ENCODE measurements around the gene EWSR1.
A peak's percentile ranks its signal among the peaks of the same experiment; 100 is the strongest.

The EWSR1 gene

DNA sequence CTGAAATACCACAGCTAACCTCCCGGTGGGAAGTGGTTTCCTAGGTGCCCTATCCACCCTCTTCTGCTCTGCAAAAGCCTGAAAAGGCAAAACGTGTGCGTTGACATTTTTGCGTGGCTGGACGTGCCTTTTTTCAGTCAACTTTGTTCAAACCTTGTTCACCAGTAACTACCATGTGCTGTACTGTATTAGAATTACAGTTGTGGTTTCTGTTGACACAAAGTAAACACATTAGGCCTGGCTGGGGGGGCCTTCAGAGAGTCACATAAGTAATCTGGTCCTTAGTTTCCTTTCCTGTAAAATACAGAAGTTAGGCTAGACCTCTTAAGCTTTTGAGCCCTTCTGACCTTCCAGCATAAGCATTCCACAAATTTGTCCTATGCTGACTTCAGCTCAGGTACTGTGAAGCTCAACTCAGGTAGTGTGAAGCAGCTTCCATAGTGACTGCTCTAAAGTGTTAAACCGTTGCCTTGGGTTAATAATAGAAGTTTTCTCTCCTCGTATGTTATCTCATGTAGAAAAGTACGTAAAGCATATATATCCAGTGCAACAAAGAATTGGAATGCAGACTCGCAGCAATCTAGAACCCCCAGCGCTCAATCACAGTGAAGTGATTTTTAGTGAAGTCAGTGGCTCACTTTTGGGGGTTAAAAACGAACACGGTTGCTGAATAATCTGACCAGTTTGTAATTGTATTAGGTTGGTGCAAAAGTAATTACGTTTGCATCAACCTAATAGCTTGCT lies 1.8 kb downstream of the EWSR1 start:
- DNase-seq = no peak

DNA sequence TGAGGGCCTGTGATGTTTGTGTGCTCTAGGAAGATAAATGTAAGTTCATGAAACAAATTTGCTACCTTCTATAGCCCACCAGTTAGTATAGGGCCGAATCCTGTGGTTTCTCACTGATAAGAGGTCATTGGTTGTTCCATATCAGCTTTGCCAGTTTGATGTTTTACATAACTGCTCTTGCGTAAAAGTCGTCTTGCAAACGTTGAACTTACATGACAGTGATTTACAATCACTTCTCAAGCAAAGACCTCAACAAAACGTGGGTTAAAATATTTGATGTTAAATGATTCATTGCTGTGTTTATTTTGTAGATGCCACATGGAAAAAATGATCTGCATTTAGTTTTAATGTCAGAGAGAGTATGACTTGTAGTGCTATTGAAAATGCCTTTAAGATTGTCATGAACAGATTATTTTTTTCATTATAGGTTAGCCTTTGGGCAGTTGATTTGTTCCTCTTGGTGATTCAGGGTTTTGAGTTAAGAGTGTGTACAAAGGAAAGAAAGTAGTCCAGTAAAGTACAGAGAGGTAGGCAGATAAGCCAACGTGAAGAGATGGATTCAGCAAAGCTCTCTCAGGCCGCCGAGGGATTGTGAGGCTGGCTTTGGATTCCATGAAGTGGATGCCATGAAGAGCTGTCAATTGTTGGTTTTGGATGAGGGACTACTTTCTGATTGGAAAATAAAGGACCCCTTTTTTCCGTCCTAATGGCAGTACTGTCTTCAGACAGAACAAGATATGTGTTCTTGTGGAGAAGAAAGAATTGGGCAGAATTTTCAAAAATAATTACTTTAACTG lies 2.6 kb downstream of the EWSR1 start:
- DNase-seq = peak; percentile 33

DNA sequence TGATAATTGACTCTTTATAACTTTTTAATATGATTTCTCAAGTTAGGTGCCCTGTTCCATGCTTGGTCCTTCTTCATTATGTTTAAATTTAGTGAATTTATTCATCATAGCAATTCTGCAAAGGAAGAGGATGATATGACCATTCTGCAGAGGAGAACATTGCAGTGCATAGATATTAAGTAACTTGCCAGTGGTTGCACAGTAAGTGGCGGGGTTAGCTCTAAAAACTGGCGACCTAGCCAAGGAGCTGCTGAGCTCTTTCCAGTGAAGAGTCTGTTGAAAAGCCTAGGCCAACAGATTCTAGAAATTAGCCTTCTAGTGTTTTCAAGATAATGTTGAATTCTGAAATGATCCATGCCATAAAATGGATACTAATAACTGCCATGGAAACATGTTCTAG lies 4.6 kb downstream of the EWSR1 start:
- no peak for DNase-seq

DNA sequence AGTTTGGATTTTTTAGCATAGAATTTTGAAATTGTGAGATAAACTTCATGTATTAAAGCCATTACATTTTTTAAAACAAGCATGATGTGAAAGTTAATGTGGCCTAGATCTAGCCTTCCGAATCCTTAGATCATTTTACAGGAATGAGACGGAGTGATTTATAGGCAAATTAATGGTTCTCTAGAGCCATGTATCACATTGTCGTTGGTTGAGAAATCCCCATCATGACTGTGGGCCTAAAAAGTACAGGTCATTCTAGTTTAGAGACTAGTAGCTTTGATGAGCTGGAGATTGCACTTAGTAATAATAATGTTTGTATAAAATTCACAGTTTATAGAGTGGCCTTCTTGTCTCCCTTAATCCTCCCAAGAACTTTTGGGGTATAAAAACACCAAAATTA lies 7.1 kb downstream of the EWSR1 start:
- DNase-seq = no peak

DNA sequence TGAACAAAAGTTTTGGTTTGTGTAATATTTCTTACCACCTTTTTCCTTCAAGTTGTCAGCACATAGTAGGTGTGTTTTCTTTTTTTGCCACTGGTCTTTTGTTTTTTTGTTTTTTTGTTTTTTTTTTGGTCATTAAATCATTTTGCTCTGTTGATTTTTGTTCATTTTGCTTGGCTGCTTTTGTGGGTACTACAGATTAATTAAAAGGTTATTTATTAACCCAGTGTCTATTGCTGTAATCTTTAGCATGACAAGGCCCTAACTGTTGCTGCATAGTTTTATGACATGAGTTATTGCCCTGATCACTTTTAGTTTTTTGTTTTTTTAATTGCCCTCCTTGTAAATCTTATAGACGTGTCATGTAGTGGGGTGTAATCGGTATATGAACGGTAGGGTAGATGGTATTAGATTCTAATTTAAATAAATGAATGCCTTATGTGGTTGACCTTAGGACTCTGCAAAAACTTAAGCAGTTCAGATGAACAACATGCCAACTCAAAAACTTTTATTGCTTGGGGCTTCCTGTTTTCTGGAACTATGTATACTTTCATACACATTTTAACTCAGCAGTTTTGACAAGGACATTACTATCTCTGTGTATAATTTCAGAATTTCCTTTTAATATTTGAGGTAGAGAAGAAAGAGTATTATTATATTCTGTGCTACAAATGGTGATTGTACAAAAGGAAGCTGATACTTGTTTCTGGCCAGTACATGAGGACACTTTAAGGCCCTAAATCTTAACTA lies 7.9 kb downstream of the EWSR1 start:
- DNase-seq = no peak

DNA sequence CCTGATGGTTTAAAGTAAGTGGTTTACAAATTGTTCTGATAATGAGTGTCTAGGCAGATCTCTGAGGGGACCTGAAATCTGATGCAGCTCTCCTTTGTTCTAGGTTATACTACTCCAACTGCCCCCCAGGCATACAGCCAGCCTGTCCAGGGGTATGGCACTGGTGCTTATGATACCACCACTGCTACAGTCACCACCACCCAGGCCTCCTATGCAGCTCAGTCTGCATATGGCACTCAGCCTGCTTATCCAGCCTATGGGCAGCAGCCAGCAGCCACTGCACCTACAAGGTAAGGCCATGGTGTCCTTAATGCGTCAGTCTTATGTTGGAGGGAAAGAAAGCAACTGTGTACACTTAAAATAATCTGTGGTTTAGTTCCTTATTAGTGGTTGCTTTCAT lies 9.9 kb downstream of the EWSR1 start:
- no peak for DNase-seq

DNA sequence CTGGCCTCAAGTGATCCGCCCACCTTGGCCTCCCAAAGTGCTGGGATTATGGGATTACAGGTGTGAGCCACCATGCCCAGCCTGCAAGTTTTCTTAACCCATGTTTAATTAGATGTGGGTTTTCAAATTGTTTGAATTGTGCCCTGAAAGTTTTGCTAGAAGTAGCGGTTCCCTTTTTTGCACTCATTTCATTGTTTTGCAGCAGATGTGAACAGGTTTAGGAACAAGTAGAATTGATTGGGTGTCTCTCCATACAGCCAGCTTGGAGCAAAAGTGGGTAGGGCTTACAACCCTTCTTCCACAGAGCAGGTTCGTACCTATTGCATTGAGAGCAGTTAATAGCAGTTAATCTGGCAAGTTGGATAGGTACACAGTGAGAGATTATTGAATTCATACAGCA lies 16.1 kb downstream of the EWSR1 start:
- DNase-seq = no peak

DNA sequence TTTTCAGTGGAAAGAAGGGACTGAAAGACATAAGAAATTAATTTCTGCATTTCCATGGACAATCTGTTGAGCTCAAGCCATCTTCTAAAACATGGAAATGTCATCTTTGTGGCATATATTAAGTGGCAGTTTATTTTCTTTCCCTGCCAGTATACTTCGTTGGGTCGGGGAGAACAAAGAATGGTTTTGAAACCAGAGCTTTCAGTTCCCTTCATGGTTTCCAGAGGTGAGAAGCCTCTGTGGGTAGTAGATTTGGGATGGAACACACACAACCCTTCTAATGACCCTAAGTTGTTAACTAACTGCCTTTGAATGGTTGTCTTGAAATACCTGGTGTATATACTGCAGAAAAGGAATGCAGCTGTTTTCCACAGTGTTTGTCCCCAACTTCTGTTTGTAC lies 20.8 kb downstream of the EWSR1 start:
- no peak for DNase-seq

DNA sequence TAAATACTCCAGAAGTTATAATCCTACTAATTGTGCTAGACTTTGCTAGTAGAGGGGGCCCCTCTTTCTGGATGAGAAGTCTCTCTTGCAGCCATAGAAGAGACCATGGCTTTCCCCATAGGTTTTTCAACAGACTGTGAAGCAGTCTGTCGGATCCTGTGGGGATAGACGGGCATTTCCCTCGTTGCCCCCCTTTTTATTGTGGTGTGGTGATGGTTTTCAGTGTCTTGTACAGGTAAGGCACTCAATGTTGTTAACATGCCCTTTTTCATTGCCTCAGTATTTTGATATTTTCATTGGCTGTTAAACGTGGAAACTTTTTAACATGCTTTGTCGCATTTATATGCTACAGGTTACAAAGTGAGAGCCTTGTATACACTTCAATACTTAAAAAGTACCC lies 22.0 kb downstream of the EWSR1 start:
- DNase-seq = no peak

DNA sequence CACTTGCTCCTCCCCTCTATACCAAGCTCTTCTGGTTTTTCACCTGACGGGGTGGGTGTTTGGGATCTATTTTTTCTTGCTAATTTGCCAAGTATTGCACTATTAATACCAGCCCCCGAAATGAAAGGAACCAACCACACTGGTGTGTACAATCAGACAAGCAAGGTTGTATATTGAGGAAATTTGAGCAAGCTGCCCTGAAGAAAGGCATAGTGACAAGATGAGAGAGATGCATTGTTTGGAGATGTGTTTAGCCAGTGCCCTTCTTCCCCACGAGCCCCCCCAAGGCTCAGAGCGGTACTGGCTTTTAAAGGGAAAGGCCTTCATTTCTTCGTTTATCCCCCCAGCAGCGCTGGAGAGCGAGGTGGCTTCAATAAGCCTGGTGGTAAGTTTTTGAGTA lies 23.1 kb downstream of the EWSR1 start:
- no peak for DNase-seq

DNA sequence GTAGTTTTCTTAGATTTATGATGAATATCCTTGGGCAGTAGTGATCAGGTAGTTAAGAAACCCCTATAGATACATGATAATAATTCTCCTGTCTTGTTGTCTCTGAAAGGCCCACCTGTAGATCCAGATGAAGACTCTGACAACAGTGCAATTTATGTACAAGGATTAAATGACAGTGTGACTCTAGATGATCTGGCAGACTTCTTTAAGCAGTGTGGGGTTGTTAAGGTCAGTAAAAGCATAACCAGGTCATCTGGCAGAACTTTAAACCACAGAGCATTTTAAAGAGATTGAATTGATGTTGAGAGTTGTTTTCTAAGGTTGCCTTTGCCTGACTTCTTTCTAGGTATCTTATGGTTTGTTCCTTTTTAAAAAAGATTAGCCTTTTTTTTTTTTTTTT lies 24.3 kb downstream of the EWSR1 start:
- no peak for DNase-seq

DNA sequence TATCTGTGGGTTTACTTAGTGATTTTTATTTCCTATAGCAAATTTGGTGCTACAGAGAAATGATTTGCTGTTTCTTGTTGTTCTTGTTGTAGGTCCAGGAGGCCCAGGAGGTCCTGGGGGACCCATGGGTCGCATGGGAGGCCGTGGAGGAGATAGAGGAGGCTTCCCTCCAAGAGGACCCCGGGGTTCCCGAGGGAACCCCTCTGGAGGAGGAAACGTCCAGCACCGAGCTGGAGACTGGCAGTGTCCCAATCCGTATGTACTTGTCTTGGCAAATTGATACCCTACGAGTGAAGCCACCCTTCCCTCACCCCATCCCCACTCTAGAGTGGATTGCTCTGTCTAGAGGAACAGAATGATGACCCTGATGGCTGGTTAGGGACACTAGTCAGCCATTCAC lies 30.6 kb downstream of the EWSR1 start:
- no peak for DNase-seq

DNA sequence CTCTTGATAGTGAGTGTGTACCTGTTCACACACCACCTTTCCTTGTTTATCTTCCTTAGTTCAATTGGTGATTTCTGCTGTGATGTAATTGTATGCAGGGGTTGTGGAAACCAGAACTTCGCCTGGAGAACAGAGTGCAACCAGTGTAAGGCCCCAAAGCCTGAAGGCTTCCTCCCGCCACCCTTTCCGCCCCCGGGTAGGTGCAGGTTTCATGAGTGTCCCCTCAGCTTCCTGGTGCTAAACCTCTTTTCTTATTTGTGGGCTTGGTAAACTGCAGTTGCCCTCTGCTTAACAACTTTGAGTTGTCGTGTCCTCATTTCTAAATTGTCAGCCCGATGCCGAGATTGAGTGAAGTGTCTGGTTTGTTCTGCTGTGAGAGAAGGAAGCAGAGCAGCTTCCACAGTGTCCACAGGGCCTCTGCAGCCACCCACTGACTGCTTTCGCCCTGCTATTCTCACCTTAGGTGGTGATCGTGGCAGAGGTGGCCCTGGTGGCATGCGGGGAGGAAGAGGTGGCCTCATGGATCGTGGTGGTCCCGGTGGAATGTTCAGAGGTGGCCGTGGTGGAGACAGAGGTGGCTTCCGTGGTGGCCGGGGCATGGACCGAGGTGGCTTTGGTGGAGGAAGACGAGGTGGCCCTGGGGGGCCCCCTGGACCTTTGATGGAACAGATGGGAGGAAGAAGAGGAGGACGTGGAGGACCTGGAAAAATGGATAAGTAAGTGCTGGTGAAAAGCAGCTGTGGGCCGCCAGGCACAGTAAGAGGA lies 31.2 kb downstream of the EWSR1 start:
- DNase-seq = no peak

DNA sequence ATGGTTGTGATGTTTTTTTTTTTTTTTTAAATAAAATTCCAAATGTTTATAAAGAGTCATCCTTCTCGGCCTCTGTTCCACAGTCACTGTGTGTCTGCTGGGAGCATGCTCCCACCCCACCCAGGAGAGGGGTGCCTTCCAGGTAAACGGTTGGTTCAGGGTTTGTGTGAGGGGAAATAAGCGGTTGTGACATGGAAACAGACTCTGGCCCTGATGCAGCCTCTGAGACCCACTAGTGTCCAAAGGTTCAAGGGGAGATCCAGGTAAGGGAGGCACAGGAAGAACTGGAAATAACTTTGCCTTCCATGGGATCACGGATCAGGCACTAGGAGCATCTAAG lies 32.4 kb downstream of the EWSR1 start:
- DNase-seq = no peak

DNA sequence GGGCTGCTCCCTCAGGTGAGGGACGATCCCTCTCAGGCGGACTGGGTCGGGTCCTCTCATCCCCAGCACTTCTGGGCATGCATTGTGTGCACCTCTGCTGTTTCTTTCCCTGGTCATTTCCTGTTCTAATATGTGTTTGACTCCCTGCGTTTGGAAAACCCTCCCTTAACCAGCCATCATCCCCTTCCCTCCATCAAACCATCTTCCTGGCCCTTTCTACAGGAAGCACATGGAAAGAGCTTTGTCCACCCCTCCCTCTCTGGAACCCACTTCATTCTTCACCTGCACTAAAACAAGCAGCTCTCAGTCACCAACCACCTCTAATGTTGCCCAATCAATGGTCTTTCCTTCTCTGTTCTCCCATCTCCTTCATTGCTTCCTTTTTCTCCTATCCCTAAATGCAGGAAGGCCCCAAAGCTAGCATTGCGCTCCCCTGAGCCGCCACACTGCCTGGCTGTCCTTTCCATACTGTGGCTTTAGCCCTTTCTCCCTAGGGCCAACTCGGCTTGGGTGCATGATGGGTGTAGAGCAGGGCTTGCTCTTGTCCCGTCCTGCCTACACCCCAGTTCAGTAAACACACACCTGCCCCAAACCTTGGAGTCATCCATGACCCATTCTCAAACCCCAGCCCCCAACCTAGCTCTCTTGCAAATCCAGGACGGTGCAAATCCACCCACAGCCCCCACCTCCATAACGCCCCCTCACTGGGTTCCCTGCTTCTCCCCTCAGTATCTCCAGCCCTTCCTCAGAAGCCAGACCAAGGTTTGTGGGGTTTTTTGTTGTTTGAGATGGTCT lies 32.9 kb downstream of the EWSR1 start:
- DNase-seq = no peak

DNA sequence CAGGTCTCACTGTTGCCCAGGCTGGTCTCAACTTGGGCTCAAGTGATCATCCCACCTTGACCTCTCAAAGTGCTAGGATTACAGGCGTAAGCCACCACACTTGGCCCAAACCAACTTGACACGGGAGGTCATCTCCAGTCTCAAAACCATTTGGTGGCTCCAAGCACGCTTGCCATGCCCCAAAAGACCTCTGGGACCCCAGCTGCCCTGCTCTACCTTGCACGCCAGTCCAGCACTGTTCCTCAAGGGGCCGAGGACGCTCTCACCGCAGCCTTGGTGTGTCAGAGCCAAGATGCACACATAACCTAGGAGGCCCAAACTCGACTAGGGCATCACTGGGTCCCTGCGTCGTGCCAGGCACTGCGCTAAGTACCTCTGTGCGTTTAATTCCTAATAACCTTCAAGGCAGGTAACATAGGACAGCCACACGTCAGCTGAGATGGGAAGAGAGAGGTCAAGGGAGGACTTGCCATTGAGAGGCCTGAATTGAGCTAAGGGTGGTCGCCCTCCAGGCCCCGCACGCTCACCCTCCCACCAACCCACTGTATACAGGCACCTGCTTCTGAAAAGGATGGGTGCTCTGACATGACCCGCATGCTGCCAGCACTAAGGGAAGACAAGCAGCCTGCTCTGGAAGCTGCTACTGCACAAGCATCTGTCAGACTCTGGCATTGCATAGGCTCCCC lies 33.8 kb downstream of the EWSR1 start:
- DNase-seq = no peak

DNA sequence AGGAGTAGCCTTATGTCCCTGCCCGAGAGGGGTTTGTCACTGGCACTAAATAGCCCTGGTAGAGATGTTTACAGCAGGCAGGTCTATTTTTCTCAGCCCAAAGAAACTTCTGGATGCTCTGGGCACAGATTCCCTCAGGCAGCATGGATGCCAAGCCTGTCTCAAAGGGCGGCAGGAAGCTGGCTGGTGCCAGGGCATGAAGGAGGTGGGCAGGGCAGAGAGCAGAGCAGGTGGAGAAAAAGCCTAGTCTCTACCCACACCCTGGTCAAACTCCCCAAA lies 34.3 kb downstream of the EWSR1 start:
- DNase-seq = no peak

DNA sequence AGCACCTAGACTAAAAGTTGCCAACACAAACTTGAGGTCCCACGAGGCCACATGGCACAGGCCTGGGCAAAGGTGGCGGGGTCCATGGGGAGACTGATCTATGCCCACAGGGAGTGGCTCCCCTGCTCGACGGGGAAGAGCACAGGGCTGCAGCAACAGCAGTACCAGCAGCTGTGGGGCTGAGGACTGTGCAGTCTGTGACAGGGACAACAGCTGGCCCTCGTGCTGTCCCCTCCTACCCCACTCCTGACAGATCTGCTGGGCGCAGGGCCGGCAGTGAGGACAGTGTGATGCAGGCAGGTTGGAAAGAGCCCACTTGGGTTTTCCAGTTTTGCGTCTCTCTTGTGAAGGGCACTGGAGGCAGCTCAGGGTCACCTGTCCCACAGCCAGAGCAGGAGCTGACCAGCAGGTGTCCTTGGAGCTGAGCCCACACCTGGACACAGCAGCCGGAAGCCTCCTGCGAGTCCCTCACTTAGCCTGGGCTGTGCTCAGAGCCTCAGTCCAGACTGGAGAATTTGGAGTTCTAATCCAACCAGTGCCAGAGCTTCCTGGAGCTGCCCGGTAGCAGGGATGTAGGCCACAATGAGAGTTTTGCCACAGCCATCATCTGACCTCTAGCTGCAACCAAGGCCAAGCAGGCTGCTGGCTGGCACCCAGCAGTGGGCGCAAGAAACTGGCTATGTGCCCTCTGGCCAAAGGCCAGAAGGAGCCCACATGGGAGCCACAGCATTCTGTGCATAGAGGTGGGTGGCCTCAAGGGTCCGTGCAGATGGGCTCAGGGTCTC lies 34.8 kb downstream of the EWSR1 start:
- no peak for DNase-seq

DNA sequence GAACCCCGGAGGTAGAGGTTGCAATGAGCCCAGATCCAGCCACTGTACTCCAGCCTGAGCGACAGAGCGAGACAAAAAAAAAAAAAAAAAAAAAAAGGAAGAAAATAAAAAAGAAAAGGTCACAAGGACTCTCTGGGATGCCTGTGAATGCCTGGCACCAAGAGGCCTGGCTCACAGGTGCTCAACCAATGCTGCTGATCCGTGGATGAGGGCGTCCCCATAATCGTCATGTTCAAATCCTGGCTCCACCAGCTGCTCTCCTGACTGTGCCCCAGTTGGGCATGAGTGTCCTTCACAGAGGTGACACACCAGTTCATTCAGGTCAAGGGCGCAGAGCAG lies 37.7 kb downstream of the EWSR1 start:
- no peak for DNase-seq

DNA sequence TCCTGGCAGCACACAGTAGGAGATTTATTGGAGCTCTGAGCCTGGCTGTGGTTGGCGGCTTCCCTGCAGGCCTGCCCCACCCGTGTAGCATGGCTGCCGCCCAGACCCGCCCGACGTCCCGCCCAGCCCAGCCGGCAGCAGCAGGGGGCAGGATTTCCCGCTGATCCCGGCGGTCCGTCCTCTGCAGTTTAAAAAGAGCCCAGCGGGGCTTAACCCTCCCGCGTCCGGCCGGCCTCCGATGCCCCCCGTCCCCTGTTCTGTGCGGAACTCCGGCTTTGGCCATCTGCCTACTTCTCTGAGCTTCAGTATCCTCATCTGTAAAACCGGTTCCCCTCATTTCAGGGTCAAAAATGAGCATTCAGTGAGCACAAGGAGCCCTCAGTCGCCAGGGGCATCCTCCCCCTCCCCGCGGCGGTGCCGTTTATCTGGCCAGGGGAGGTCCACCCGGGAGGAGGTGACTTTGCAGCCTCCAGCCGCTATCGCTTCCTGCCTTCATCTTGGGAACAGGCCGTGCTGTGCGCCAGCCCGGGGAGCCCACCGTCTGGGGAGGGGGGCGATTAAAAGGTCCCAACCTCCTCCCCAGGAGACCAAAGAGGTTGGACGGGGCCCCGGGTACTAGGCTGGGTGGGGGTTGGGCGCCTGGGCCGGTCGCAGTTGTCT lies 38.2 kb downstream of the EWSR1 start, which contains the start of gene GAS2L1:
Gene GAS2L1, plus strand, starts transcription at position 476 of the 660 bp plus-strand sequence. CDS start 1,456 bp downstream, outside the sequence.
- DNase-seq = peak; percentile 79

All from fibroblast of skin of abdomen (primary cell).